GM18499 (cell line): ENCODE measurements around the gene TMEM128.
"Not testable (repeated sequence)": the region's sequence is repeated elsewhere in the genome, so short reads cannot be mapped to it uniquely, and the experiment has no call there.

Experiments used
- ATAC-seq: cut with Tn5 transposase; IDR thresholded peaks from one replicate; pipeline ENCODE4 v1.9.1; 2021; ENCODE audit warnings: moderate number of reproducible peaks; ENCODE audit not compliant: insufficient read depth, unreplicated experiment

Gene TMEM128

GRCh38 chr4:4202510-4202909, 45.5 kb downstream of the TMEM128 start:
- ATAC-seq, result no peak

- ATAC-seq, result no peak
Observed at GRCh38 chr4:4200624-4201023, 47.4 kb downstream of the TMEM128 start.

GRCh38 chr4:4195354-4195753, 52.7 kb downstream of the TMEM128 start:
- no peak for ATAC-seq

GRCh38 chr4:4188557-4188956, 59.5 kb downstream of the TMEM128 start:
- not testable (repeated sequence) for ATAC-seq
